Kidney (tissue), 14 donors: ENCODE results near the gene IL23R. TPM values are rescaled to one million over a fixed set of nuclear protein-coding genes. Genes with fewer than 3 reads are reported as not detected.

Source experiments
- DNase-seq, 5 donors: peaks; one replicate each; pipeline ENCODE4 v3.0.0-alpha.2; 2013 to 2020
- FAIRE-seq: peaks from 2 replicates; lab custom pipeline; 2012; peaks lifted over from hg19 to GRCh38; lab: Jason Lieb, UNC
- H3K27ac ChIP-seq, 2 donors: one replicate each; pipeline ENCODE4 v1.7.0; 2013; ENCODE audit warnings: low read depth in 2 of 2, low read length in 2 of 2, inconsistent platforms in 1 of 2
- H3K27me3 ChIP-seq: one replicate; pipeline ENCODE4 v1.7.1; 2013; ENCODE audit warnings: low read length, inconsistent platforms; ENCODE audit not compliant: control insufficient read depth, insufficient read depth
- H3K36me3 ChIP-seq, 3 donors: one replicate each; pipeline versions ENCODE4 v1.7.0 to v1.7.1; 2013; ENCODE audit warnings: low read length in 3 of 3, control low read depth in 1 of 3, inconsistent platforms in 1 of 3; ENCODE audit not compliant: insufficient read depth in 3 of 3, control insufficient read depth in 2 of 3
- H3K4me1 ChIP-seq, 3 donors: one replicate each; pipeline versions ENCODE4 v1.7.0 to v1.7.1; 2013; ENCODE audit warnings: low read length in 3 of 3, inconsistent platforms in 1 of 3, low read depth in 1 of 3; ENCODE audit not compliant: control insufficient read depth in 2 of 3, insufficient read depth in 2 of 3
- H3K4me3 ChIP-seq, 3 donors: one replicate each; pipeline versions ENCODE4 v1.7.0 to v1.8.1; 2013; ENCODE audit warnings: low read length in 3 of 3, control low read depth in 1 of 3, inconsistent platforms in 1 of 3
- H3K9ac ChIP-seq, 3 donors: one replicate each; pipeline versions ENCODE4 v1.7.0 to v1.7.1; 2013; ENCODE audit warnings: low read length in 3 of 3, control low read depth in 1 of 3, inconsistent platforms in 1 of 3
- H3K9me3 ChIP-seq, 3 donors: one replicate each; pipeline versions ENCODE4 v1.7.0 to v1.7.1; 2013; ENCODE audit warnings: low read length in 3 of 3, control low read depth in 1 of 3, inconsistent platforms in 1 of 3; ENCODE audit not compliant: control insufficient read depth in 2 of 3, insufficient read depth in 1 of 3
- intact Hi-C: fragments of 100-400 bp; cut with DNase I; formaldehyde crosslinking; loops from one replicate; pipeline ENCODE4 v1.11.1; 2022
- polyA plus RNA-seq: library from polyadenylated mRNA; stranded (reverse); fragments of 350-450 nt; fragmentation: Illumina TruSeq; extraction: RNeasy Lipid Tissue Mini Kit (QIAGEN cat#74804); gene quantifications from one replicate; pipeline ENCODE4 v1.2.3, GENCODE V29; 2014; ENCODE audit warnings: low read depth, low replicate concordance; ENCODE audit not compliant: insufficient read depth
- total RNA-seq: library from RNA; stranded (reverse); fragmentation: NEBNext Ultra II Directional; extraction: Animal tissue kit (Norgen Biotek cat#: 25700); gene quantifications from one replicate; pipeline ENCODE4 v1.2.1, GENCODE V29; 2021
- TF ChIP-seq, protein P1 (sequence below): IDR thresholded peaks from 3 replicates; pipeline ENCODE4 v1.5.1; 2012; ENCODE audit warnings: mild to moderate bottlenecking, moderate library complexity, borderline replicate concordance; ENCODE audit not compliant: insufficient read depth; ENCODE audit errors: extremely low read depth
- donor health status: control.
- donor health status: control.
- donor health status: control.
- donor health status: control.
- donor health status: control.
- donor health status: DM: yes; HTN: yes; CAD: no.
- donor health status: Normal renal cell carcinoma (clear cell type).

Gene IL23R
- total and polyA plus RNA-seq, 2 donors from 2014 or later: 0.19 TPM; not detected in 1

DNA sequence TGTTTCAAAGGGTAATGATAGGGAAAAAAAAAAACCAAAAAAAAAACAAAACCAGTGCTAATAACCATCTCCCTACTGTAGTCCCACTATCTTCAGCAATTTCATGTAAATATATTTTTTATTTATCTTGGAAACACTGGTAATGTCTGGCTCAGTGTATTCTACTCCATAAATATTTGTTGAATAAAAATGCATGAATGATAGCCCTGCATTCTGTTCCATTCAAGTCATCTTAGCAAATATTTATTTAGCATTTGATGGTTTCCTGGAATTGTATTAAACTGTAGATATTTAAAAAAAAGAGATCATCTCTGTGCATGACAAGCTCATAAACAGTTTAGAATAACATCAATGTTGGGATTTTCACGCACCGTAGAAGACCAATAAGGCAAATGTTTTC, 24.2 kb downstream of the IL23R start:
- Histone ChIP-seq H3K4me1 (no peaks in the 10 kb centered on the region), H3K9ac (no peak overlapping the region), H3K27me3 (no peaks in the 10 kb centered on the region), H3K4me3 (no peak overlapping the region), H3K36me3 (no peaks in the 10 kb centered on the region), H3K9me3 (no peaks in the 10 kb centered on the region), H3K27ac (no peak overlapping the region)
- intact Hi-C loops: no loop called here
- no peak for DNase-seq
- FAIRE-seq: no peak
- TF ChIP-seq, protein P1, sequence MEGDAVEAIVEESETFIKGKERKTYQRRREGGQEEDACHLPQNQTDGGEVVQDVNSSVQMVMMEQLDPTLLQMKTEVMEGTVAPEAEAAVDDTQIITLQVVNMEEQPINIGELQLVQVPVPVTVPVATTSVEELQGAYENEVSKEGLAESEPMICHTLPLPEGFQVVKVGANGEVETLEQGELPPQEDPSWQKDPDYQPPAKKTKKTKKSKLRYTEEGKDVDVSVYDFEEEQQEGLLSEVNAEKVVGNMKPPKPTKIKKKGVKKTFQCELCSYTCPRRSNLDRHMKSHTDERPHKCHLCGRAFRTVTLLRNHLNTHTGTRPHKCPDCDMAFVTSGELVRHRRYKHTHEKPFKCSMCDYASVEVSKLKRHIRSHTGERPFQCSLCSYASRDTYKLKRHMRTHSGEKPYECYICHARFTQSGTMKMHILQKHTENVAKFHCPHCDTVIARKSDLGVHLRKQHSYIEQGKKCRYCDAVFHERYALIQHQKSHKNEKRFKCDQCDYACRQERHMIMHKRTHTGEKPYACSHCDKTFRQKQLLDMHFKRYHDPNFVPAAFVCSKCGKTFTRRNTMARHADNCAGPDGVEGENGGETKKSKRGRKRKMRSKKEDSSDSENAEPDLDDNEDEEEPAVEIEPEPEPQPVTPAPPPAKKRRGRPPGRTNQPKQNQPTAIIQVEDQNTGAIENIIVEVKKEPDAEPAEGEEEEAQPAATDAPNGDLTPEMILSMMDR: no peak

DNA sequence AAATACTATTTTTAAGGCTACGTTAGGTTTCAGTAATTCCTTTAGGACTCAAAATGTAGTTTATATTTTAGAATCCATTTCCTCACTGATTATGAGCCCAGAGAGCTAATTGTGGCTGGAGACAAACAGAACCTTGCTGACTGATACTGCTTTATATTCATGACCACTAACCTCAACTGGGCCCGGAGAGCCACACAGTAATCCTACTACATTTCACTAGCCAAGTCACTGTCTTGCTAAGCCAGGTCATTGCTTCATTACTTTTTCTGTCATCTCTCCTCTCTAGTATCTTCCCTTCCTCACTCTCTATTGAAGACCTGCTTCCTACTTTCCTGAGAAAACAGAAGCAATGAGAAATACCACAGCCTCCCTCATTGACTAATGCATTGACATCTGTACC, 24.7 kb downstream of the IL23R start:
- Histone ChIP-seq H3K36me3 (no peaks in the 10 kb centered on the region), H3K27me3 (no peaks in the 10 kb centered on the region), H3K27ac (no peak overlapping the region), H3K4me1 (no peaks in the 10 kb centered on the region), H3K9me3 (no peaks in the 10 kb centered on the region), H3K9ac (no peak overlapping the region), H3K4me3 (no peak overlapping the region)
- TF ChIP-seq, protein P1: no peak
- intact Hi-C loops: no loop called here
- no peak for DNase-seq
- no peak for FAIRE-seq

DNA sequence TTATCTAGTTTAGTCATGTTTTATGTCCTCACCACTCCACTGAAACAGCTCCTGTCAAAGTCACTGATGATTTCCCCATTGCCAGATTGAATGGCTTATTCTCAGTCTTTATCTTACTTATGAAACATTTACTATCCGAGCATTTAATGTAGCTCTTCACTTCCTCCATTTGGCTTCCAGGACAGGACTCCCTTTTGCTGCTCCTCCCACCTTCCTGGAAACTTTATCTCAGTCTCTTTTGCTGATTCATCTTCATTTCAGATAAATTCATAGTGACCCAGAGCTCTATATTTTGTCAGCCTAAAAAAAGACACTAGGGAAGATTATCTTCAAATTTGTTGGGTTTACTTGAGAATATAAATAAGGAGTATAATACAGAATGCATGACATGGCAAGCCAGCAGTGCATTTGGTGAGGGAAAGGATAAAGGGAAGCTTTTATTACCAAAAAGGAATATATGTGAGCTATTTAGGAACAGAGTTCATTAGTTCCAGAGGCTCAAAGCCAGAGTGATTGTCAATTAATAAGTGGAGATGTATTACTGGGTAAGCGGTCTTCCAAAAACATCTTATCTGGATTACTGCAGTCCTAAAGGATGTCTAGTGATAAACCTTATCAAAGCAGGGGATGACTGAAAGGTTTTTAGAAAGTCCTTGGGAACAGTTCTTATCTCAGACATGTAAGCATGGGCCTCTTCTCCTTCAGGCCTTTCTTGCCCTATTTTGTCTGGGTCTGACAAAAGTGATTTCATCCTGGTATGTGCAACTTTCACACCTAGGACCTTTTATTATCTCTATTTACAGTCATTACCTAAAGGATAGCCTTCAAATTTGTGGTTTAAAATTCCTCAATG, 25.6 kb downstream of the IL23R start:
- Histone ChIP-seq H3K36me3 (no peaks in the 10 kb centered on the region), H3K27ac (no peak overlapping the region), H3K27me3 (no peaks in the 10 kb centered on the region), H3K9me3 (no peaks in the 10 kb centered on the region), H3K4me3 (no peak overlapping the region), H3K9ac (no peak overlapping the region), H3K4me1 (no peaks in the 10 kb centered on the region)
- no peak for DNase-seq
- TF ChIP-seq, protein P1: no peak
- FAIRE-seq: no peak
- intact Hi-C loops: no loop called here
